Neural crest cell (in vitro differentiated cells): ENCODE measurements around the gene GBE1. TPM values are rescaled to one million over a fixed set of nuclear protein-coding genes. Genes with fewer than 3 reads are reported as not detected.
"Not testable (repeated sequence)": the region's sequence is repeated elsewhere in the genome, so short reads cannot be mapped to it uniquely, and the experiment has no call there.

Experiments used
- DNase-seq: peaks from one replicate; pipeline ENCODE4 v3.0.0; 2021; ENCODE audit warnings: low read depth, mixed read lengths, low spot score
- H3K27ac Mint-ChIP-seq: one replicate; pipeline ENCODE4 v1.8.0; 2021; ENCODE audit warnings: mild to moderate bottlenecking, mixed read lengths; ENCODE audit not compliant: unreplicated experiment
- H3K27me3 Mint-ChIP-seq: 2 replicates; pipeline ENCODE4 v1.8.0; 2021; ENCODE audit warnings: low read depth, mild to moderate bottlenecking, mixed read lengths
- H3K36me3 Mint-ChIP-seq: 2 replicates; pipeline ENCODE4 v1.8.0; 2021; ENCODE audit warnings: low read depth, mild to moderate bottlenecking, mixed read lengths
- H3K4me1 Mint-ChIP-seq: 2 replicates; pipeline ENCODE4 v1.8.0; 2021; ENCODE audit warnings: mixed read lengths
- H3K4me3 Mint-ChIP-seq: one replicate; pipeline ENCODE4 v1.8.0; 2021; ENCODE audit warnings: mild to moderate bottlenecking, mixed read lengths
- H3K9me3 Mint-ChIP-seq: 2 replicates; pipeline ENCODE4 v1.8.0; 2021; ENCODE audit warnings: mixed read lengths
- CTCF ChIP-seq: fragments of 200-600 bp; sonication (generic); conservative IDR thresholded peaks from 2 replicates; pipeline ENCODE4 v1.5.0; 2021; ENCODE audit warnings: antibody characterized with exemption, mild to moderate bottlenecking
- total RNA-seq: library from RNA; stranded (reverse); gene quantifications from 2 replicates; pipeline ENCODE4 v1.2.1, GENCODE V29; 2021

The GBE1 gene
- total RNA-seq, 1 donor from 2014 or later, result 16.8 TPM

GRCh38 chr3:81753416-81754027, 7.9 kb downstream of the GBE1 start:
- no peak for TF ChIP-seq CTCF
- H3K27ac Mint-ChIP-seq, result no peak overlapping the region
- H3K4me1 Mint-ChIP-seq, result peaks cover 6% of the 10 kb centered on the region
- no peak for DNase-seq
- no peaks in the 10 kb centered on the region for H3K27me3 Mint-ChIP-seq
- H3K36me3 Mint-ChIP-seq, result peaks cover 15% of the 10 kb centered on the region
- H3K4me3 Mint-ChIP-seq, result no peak overlapping the region
- H3K9me3 Mint-ChIP-seq, result peaks cover 8% of the 10 kb centered on the region

GRCh38 chr3:81752604-81753003, 8.8 kb downstream of the GBE1 start:
- no peaks in the 10 kb centered on the region for H3K27me3 Mint-ChIP-seq
- H3K4me3 Mint-ChIP-seq, result no peak overlapping the region
- DNase-seq, result no peak
- no peak for TF ChIP-seq CTCF
- H3K27ac Mint-ChIP-seq, result no peak overlapping the region
- peaks cover 6% of the 10 kb centered on the region for H3K4me1 Mint-ChIP-seq
- peaks cover 8% of the 10 kb centered on the region for H3K9me3 Mint-ChIP-seq
- H3K36me3 Mint-ChIP-seq, result peaks cover 12% of the 10 kb centered on the region

- TF ChIP-seq CTCF, result no peak
- Mint-ChIP-seq H3K27ac (no peak overlapping the region), H3K27me3 (no peaks in the 10 kb centered on the region), H3K4me1 (peaks cover 6% of the 10 kb centered on the region), H3K4me3 (no peak overlapping the region), H3K36me3 (peaks cover 3% of the 10 kb centered on the region), H3K9me3 (no peaks in the 10 kb centered on the region)
- DNase-seq, result no peak
Measured at GRCh38 chr3:81749265-81749664, 12.2 kb downstream of the GBE1 start.

- H3K27me3 Mint-ChIP-seq, H3K27ac Mint-ChIP-seq: not testable (repeated sequence)
Measured at GRCh38 chr3:81747280-81747679, 14.2 kb downstream of the GBE1 start.

GRCh38 chr3:81744366-81744765, 17.1 kb downstream of the GBE1 start:
- no peak for DNase-seq
- Mint-ChIP-seq H3K27ac (no peak overlapping the region), H3K4me3 (no peak overlapping the region), H3K27me3 (no peaks in the 10 kb centered on the region), H3K36me3 (no peaks in the 10 kb centered on the region), H3K9me3 (no peaks in the 10 kb centered on the region), H3K4me1 (peaks cover 5% of the 10 kb centered on the region)
- TF ChIP-seq CTCF, result no peak

More at GRCh38 chr3:81747280-81747679, 14.2 kb downstream of the GBE1 start:
- not testable (repeated sequence) for H3K36me3 Mint-ChIP-seq, H3K9me3 Mint-ChIP-seq, DNase-seq, H3K4me1 Mint-ChIP-seq, H3K4me3 Mint-ChIP-seq

GRCh38 chr3:81743096-81744025, 18.1 kb downstream of the GBE1 start:
- no peaks in the 10 kb centered on the region for H3K27me3 Mint-ChIP-seq
- H3K9me3 Mint-ChIP-seq, result no peaks in the 10 kb centered on the region
- H3K4me1 Mint-ChIP-seq, result peaks cover 5% of the 10 kb centered on the region
- H3K27ac Mint-ChIP-seq, result no peak overlapping the region
- DNase-seq, result no peak
- no peak for TF ChIP-seq CTCF
- H3K36me3 Mint-ChIP-seq, result no peaks in the 10 kb centered on the region
- no peak overlapping the region for H3K4me3 Mint-ChIP-seq
